ENCODE results near the gene VPREB1. TPM values are rescaled to one million over a fixed set of nuclear protein-coding genes. Genes with fewer than 3 reads are reported as not detected.

VPREB1 gene
- total RNA-seq, 1 experiment from 2014 or later, result not detected

GRCh38 chr22:22210375-22210774 is 34.2 kb upstream of the VPREB1 start:
- no peak for ATAC-seq
- Histone ChIP-seq H3K9me3 (ENCODE audit: control insufficient read depth in 1 of 2, insufficient read depth in 1 of 2, low read depth in 1 of 2, low read length in 2 of 2) (no peaks in the 10 kb centered on the region), H2AFZ (ENCODE audit: low read depth, low read length, poor library complexity, severe bottlenecking) (peak overlapping the region; percentile 74), H3K27ac (ENCODE audit: low read depth, low read length) (no peak overlapping the region), H3K9me2 (ENCODE audit: insufficient read depth) (no peaks in the 10 kb centered on the region), H3K4me3 (replicated peaks in 1 of 2; ENCODE audit: low read depth in 1 of 2, low read length in 2 of 2) (no peak overlapping the region), H3K4me1 (ENCODE audit: control insufficient read depth in 1 of 2, insufficient read depth in 2 of 2, low read length in 2 of 2) (peaks cover 6 to 24% of the 10 kb centered on the region in 2 experiments), H3K36me3 (ENCODE audit: control insufficient read depth in 1 of 2, insufficient read depth in 2 of 2, low read length in 2 of 2) (no peaks in the 10 kb centered on the region), H3K9ac (ENCODE audit: low read length) (no peak overlapping the region), H4K20me1 (ENCODE audit: insufficient read depth) (no peaks in the 10 kb centered on the region), H3K4me2 (ENCODE audit: low read length) (peak overlapping the region; percentile 63), H3K27me3 (ENCODE audit: insufficient read depth, low read length) (no peaks in the 10 kb centered on the region), H3K79me2 (ENCODE audit: insufficient read depth, low read length) (no peaks in the 10 kb centered on the region)
- ChIA-PET POLR2A (interaction anchor here (1.3 kb wide), 1 partner anchor 17 kb away, joined by 4 read pairs; no protein-coding TSS in a partner anchor), CTCF (interaction anchor here (0.8 to 1.8 kb wide), 5 partner anchors 9 to 212 kb away, joined by 3 to 11 read pairs (median 5); no protein-coding TSS in a partner anchor), RAD21 (ENCODE audit: low non-redundant PET in 1 of 2, low total read pairs in 2 of 2, uncharacterized antibody in 2 of 2, unreplicated experiment in 2 of 2) (no interaction called here)
- TF ChIP-seq, protein P1, sequence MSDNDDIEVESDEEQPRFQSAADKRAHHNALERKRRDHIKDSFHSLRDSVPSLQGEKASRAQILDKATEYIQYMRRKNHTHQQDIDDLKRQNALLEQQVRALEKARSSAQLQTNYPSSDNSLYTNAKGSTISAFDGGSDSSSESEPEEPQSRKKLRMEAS (IDR thresholded peaks at IDR 0.05), result 0 out of 2 replicates have a peak, but pooled peaks have one; percentile 11
- TF ChIP-seq POLR2A (IDR thresholded peaks at IDR 0.05; ENCODE audit: borderline replicate concordance, extremely low read depth, insufficient read depth, insufficient read length) (no peak), ZBTB33 (IDR thresholded peaks at IDR 0.05; ENCODE audit: extremely low read depth, insufficient replicate concordance, low read length) (no peak), ATF3 (IDR thresholded peaks at IDR 0.05) (no peak), JUND (IDR thresholded peaks at IDR 0.05) (peak; percentile 59; the same call in 1 of the 2 replicates), FOSL1 (IDR thresholded peaks at IDR 0.05; ENCODE audit: low read depth) (peak; percentile 63)
- DNase-seq (ENCODE audit: low read depth, low spot score), result peak; percentile 22
- intact Hi-C loops (cut with micrococcal nuclease), result no loop called here
- no TSS peak for BruUV-seq (replicated peaks)
